Activated naive CD8-positive, alpha-beta T cell treated with anti-CD3 and anti-CD28 coated beads, Interleukin-2, amount 50 U/mL, for 24 hours (primary cell): ENCODE results near the gene THUMPD2.
"Not testable (repeated sequence)": the region's sequence is repeated elsewhere in the genome, so short reads cannot be mapped to it uniquely, and the experiment has no call there.

Experiments used
- ATAC-seq: fragments of 150-1000 bp; cut with Tn5 transposase; one replicate; pipeline ENCODE4 v1.10.0; 2021
- DNase-seq: peaks from one replicate; pipeline ENCODE4 v3.0.0; 2021
- H3K27ac Mint-ChIP-seq: one replicate; pipeline ENCODE4 v1.8.0; 2021; ENCODE audit warnings: mild to moderate bottlenecking, mixed read lengths
- H3K27me3 Mint-ChIP-seq: one replicate; pipeline ENCODE4 v1.8.0; 2021; ENCODE audit warnings: mixed read lengths
- H3K36me3 Mint-ChIP-seq: one replicate; pipeline ENCODE4 v1.8.0; 2021; ENCODE audit warnings: low read depth, mixed read lengths
- H3K4me1 Mint-ChIP-seq: one replicate; pipeline ENCODE4 v1.8.0; 2021; ENCODE audit warnings: mixed read lengths
- H3K4me3 Mint-ChIP-seq: one replicate; pipeline ENCODE4 v1.8.0; 2021; ENCODE audit warnings: mild to moderate bottlenecking, moderate library complexity, mixed read lengths
- H3K9me3 Mint-ChIP-seq: one replicate; pipeline ENCODE4 v1.8.0; 2021; ENCODE audit warnings: mixed read lengths

THUMPD2 gene, protein sequence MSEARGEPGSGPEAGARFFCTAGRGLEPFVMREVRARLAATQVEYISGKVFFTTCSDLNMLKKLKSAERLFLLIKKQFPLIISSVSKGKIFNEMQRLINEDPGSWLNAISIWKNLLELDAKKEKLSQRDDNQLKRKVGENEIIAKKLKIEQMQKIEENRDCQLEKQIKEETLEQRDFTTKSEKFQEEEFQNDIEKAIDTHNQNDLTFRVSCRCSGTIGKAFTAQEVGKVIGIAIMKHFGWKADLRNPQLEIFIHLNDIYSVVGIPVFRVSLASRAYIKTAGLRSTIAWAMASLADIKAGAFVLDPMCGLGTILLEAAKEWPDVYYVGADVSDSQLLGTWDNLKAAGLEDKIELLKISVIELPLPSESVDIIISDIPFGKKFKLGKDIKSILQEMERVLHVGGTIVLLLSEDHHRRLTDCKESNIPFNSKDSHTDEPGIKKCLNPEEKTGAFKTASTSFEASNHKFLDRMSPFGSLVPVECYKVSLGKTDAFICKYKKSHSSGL

DNA sequence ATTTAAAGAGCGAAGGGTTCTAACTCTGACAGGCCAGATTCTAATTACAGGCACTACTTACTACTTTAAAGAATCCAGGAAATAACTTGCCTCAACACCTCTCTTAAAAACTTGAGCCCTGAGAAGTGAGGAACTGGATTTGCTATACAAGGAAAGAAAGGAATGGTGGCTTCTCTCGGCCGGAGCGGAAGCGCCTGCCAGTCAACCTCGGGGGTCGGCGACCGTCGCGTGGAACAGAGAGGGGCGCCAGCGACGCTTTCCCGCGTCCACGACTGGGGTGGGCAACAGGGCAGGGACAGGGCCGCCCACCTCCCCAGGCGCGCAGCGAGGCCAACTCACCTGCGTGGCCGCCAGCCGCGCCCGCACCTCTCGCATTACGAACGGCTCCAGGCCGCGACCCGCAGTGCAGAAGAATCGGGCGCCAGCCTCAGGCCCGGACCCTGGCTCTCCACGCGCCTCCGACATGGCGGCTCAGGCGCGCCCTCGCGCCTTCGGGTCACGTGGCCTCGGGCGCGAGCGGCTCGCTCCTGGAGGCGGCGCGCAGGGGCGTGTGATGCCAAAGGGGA lies at the start of gene THUMPD2:
THUMPD2 (minus strand) TSS at position 484 of the 566 bp plus-strand sequence; CDS start at position 465, 19 bp downstream.
- peak within 1 kb of the TSS; percentile 94 for H3K4me3 Mint-ChIP-seq
- no peaks in the 10 kb centered on the region for H3K9me3 Mint-ChIP-seq
- H3K4me1 Mint-ChIP-seq, result peaks cover 74% of the 10 kb centered on the region

GRCh38 chr2:39821871-39822270 lies 42.8 kb upstream of the THUMPD2 start:
- ATAC-seq, result no peak

More for the DNA sequence above, at the start of gene THUMPD2:
- H3K27me3 Mint-ChIP-seq, result no peaks in the 10 kb centered on the region
- DNase-seq (peak; percentile 69), ATAC-seq (peak; percentile 76)
- H3K27ac Mint-ChIP-seq, result peak within 1 kb of the TSS; percentile 93
- H3K36me3 Mint-ChIP-seq, result peaks cover 30% of the 10 kb centered on the region

GRCh38 chr2:39816845-39817244 lies 37.8 kb upstream of the THUMPD2 start:
- no peak overlapping the region for H3K4me3 Mint-ChIP-seq
- no peak for ATAC-seq
- H3K4me1 Mint-ChIP-seq, result no peaks in the 10 kb centered on the region
- DNase-seq, result no peak
- H3K36me3 Mint-ChIP-seq, result peaks cover 4% of the 10 kb centered on the region
- peaks cover 2% of the 10 kb centered on the region for H3K27me3 Mint-ChIP-seq
- no peak overlapping the region for H3K27ac Mint-ChIP-seq
- peaks cover 8% of the 10 kb centered on the region for H3K9me3 Mint-ChIP-seq

More at GRCh38 chr2:39821871-39822270, 42.8 kb upstream of the THUMPD2 start:
- no peaks in the 10 kb centered on the region for H3K36me3 Mint-ChIP-seq
- H3K4me3 Mint-ChIP-seq, result no peak overlapping the region
- H3K27ac Mint-ChIP-seq, result no peak overlapping the region
- H3K9me3 Mint-ChIP-seq, result no peaks in the 10 kb centered on the region
- no peaks in the 10 kb centered on the region for H3K4me1 Mint-ChIP-seq
- no peak for DNase-seq
- no peaks in the 10 kb centered on the region for H3K27me3 Mint-ChIP-seq

DNA sequence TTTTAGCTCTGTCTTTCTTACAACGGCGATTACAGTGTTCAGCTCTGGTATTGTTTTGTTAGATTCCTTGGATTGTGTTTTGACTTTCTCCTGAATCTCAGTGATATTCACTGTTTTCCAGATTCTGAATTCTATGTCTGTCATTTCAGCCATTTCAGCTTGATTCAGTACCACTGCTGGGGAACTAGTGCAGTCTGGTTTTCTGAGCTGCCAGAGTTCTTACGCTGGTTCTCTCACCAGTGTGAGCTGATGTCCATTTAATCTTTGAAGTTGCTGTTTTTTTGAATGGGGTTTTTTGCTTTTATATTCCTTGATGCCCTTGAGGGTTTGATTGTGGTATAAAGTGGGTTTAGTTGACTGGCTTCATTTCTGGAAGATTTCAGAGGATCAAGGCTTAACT lies 37.4 kb upstream of the THUMPD2 start:
- Mint-ChIP-seq H3K4me3 (no peak overlapping the region), H3K27me3 (peaks cover 2% of the 10 kb centered on the region), H3K36me3 (peaks cover 4% of the 10 kb centered on the region), H3K9me3 (peaks cover 8% of the 10 kb centered on the region), H3K4me1 (no peaks in the 10 kb centered on the region), H3K27ac (no peak overlapping the region)
- no peak for DNase-seq
- no peak for ATAC-seq

GRCh38 chr2:39805936-39806608 lies 27.0 kb upstream of the THUMPD2 start:
- Mint-ChIP-seq H3K9me3 (peaks cover 31% of the 10 kb centered on the region), H3K4me1 (no peaks in the 10 kb centered on the region), H3K4me3 (no peak overlapping the region), H3K27me3 (no peaks in the 10 kb centered on the region), H3K27ac (no peak overlapping the region), H3K36me3 (peaks cover 2% of the 10 kb centered on the region)
- DNase-seq (no peak), ATAC-seq (no peak)

DNA sequence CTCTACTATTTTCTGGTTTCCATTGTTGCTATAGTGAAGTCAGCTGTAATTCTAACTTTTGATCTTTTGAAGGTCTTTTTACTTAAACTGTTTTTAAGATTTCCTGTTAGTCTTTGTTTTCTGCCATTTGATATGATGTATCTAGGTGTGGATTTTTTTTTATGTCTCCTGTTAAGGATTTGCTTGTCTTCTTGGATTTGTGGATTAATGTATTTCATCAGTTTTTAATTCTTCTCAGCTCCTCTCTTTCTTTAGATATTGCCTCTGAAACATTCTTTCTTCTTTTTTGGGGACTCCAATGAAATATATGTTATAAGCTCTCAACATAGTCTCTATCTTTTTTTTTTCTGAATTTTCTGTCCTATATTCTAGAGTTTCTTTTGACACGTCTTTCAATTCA lies 24.8 kb upstream of the THUMPD2 start:
- Mint-ChIP-seq H3K9me3 (peaks cover 25% of the 10 kb centered on the region), H3K36me3 (peaks cover 2% of the 10 kb centered on the region), H3K4me3 (no peak overlapping the region), H3K4me1 (no peaks in the 10 kb centered on the region), H3K27ac (no peak overlapping the region), H3K27me3 (no peaks in the 10 kb centered on the region)
- no peak for DNase-seq
- no peak for ATAC-seq

GRCh38 chr2:39800752-39801151 lies 21.7 kb upstream of the THUMPD2 start:
- peaks cover 2% of the 10 kb centered on the region for H3K27me3 Mint-ChIP-seq
- no peaks in the 10 kb centered on the region for H3K4me1 Mint-ChIP-seq
- no peak overlapping the region for H3K27ac Mint-ChIP-seq
- H3K4me3 Mint-ChIP-seq, result no peak overlapping the region
- no peak for ATAC-seq
- no peak for DNase-seq
- peaks cover 2% of the 10 kb centered on the region for H3K36me3 Mint-ChIP-seq
- peaks cover 17% of the 10 kb centered on the region for H3K9me3 Mint-ChIP-seq

- Mint-ChIP-seq H3K9me3 (peaks cover 6% of the 10 kb centered on the region), H3K4me1 (no peaks in the 10 kb centered on the region), H3K27ac (no peak overlapping the region), H3K27me3 (peaks cover 2% of the 10 kb centered on the region), H3K4me3 (no peak overlapping the region), H3K36me3 (no peaks in the 10 kb centered on the region)
- no peak for ATAC-seq
- no peak for DNase-seq
Observed at GRCh38 chr2:39796134-39796533, 17.1 kb upstream of the THUMPD2 start.

DNA sequence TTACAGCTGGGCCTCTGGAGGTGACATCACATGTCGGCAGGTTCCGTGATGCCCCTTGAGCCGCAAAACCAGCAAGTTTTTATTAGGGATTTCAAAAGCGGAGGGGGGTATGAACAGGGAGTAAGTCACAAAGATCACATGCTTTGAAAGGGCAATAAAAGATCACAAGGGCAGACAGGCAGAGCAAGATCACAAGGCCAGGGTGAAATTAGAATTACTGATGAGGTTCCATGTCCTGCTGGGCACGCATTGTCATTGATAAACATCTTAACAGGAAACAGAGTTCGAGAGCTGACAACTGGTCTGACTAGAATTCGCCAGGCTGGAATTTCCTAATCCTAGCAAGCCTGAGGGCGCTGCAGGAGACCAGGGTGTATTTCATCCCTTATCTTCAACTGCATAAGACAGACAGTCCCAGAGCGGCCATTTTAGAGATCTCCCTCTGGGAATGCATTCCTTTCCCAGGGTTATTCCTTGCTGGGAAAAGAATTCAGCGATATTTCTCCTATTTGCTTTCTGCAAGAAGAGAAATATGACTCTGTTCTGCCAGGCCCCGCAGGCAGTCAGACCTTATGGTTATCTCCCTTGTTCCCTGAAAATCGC lies 11.3 kb upstream of the THUMPD2 start:
- H3K27ac Mint-ChIP-seq, H3K9me3 Mint-ChIP-seq, H3K4me3 Mint-ChIP-seq, H3K27me3 Mint-ChIP-seq, DNase-seq, ATAC-seq, H3K4me1 Mint-ChIP-seq, H3K36me3 Mint-ChIP-seq: not testable (repeated sequence)

DNA sequence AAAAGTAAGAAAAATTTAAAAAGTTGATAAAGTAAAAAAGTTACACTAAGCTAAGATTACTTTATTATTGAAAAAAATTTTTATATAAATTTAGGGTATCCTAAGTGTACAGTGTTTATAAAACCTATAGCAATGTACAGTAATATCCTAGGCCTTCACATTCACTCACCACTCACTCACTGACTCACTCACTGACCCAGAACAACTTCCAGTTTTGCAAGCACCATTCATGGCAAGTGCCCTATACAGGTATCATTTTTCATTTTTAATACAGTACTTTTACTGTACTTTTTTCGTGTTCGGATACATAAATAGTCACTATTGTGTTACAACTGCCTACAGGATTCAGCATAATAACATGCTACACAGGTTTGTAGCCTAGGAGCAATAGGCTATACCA lies 8.9 kb upstream of the THUMPD2 start:
- Mint-ChIP-seq H3K27me3 (no peaks in the 10 kb centered on the region), H3K4me3 (no peak overlapping the region), H3K9me3 (peaks cover 8% of the 10 kb centered on the region), H3K36me3 (no peaks in the 10 kb centered on the region), H3K4me1 (peaks cover 6% of the 10 kb centered on the region), H3K27ac (no peak overlapping the region)
- DNase-seq, result no peak
- ATAC-seq, result no peak

- Mint-ChIP-seq H3K4me3 (no peak overlapping the region), H3K27me3 (no peaks in the 10 kb centered on the region), H3K36me3 (no peaks in the 10 kb centered on the region), H3K27ac (no peak overlapping the region), H3K4me1 (peaks cover 10% of the 10 kb centered on the region), H3K9me3 (peaks cover 8% of the 10 kb centered on the region)
- no peak for ATAC-seq
- DNase-seq, result no peak
Observed at GRCh38 chr2:39786761-39787522, 7.9 kb upstream of the THUMPD2 start.

GRCh38 chr2:39782591-39782990 lies 3.5 kb upstream of the THUMPD2 start:
- no peak for DNase-seq
- H3K9me3 Mint-ChIP-seq, result no peaks in the 10 kb centered on the region
- no peak overlapping the region for H3K4me3 Mint-ChIP-seq
- peaks cover 12% of the 10 kb centered on the region for H3K36me3 Mint-ChIP-seq
- H3K27me3 Mint-ChIP-seq, result no peaks in the 10 kb centered on the region
- no peak overlapping the region for H3K27ac Mint-ChIP-seq
- H3K4me1 Mint-ChIP-seq, result peaks cover 43% of the 10 kb centered on the region
- ATAC-seq, result no peak

DNA sequence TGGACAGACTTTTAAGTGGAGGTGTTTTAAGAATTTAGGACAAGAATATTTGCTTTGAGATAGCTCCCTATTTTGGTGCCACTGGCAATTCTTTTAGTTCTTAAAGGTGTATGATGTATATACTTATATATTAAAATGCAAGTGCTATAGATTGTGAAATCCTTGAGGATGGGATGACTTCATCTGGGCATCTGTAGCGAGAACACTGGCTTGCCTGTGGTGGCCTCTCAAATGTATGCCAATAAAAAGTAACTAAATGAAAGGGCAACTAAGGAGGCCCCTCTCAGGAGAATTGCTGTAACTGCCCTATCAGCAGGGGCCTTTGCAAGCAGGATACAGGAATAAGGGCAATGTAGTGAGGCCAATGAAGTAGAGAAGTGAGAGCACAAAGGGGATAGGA lies 2.6 kb upstream of the THUMPD2 start:
- no peak for DNase-seq

More for the DNA sequence above, 2.6 kb upstream of the THUMPD2 start:
- Mint-ChIP-seq H3K36me3 (peaks cover 19% of the 10 kb centered on the region), H3K4me1 (peaks cover 51% of the 10 kb centered on the region), H3K9me3 (no peaks in the 10 kb centered on the region), H3K27me3 (no peaks in the 10 kb centered on the region), H3K27ac (no peak overlapping the region), H3K4me3 (no peak overlapping the region)
- ATAC-seq, result no peak
